Measurements from ENCODE around the gene PLA2G4E.

Gene PLA2G4E

GRCh38 chr15:42045211-42045615, 24.4 kb upstream of the PLA2G4E start:
- no peaks in the 10 kb centered on the region for H3K36me3 ChIP-seq (ENCODE audit: insufficient read depth, low read length)
- peaks cover 6% of the 10 kb centered on the region for H3K4me1 ChIP-seq (ENCODE audit: insufficient read depth, low read length)
- no peaks in the 10 kb centered on the region for H3K27me3 ChIP-seq (ENCODE audit: insufficient read depth, low read length)
- no peak overlapping the region for H3K4me3 ChIP-seq (ENCODE audit: low read length)
- H2AFZ ChIP-seq (ENCODE audit: low read depth, low read length) = no peak overlapping the region
- no peaks in the 10 kb centered on the region for H3K9me3 ChIP-seq (ENCODE audit: low read length)

GRCh38 chr15:42042602-42043400, 22.0 kb upstream of the PLA2G4E start:
- H3K9me3 ChIP-seq (ENCODE audit: low read length) = no peaks in the 10 kb centered on the region
- no peak overlapping the region for H2AFZ ChIP-seq (ENCODE audit: low read depth, low read length)
- no peaks in the 10 kb centered on the region for H3K27me3 ChIP-seq (ENCODE audit: insufficient read depth, low read length)
- H3K4me1 ChIP-seq (ENCODE audit: insufficient read depth, low read length) = peaks cover 6% of the 10 kb centered on the region
- no peak overlapping the region for H3K4me3 ChIP-seq (ENCODE audit: low read length)
- H3K36me3 ChIP-seq (ENCODE audit: insufficient read depth, low read length) = no peaks in the 10 kb centered on the region

GRCh38 chr15:42038401-42038800, 17.6 kb upstream of the PLA2G4E start:
- no peaks in the 10 kb centered on the region for H3K27me3 ChIP-seq (ENCODE audit: insufficient read depth, low read length)
- H3K9me3 ChIP-seq (ENCODE audit: low read length) = no peaks in the 10 kb centered on the region
- no peak overlapping the region for H3K4me3 ChIP-seq (ENCODE audit: low read length)
- no peak overlapping the region for H2AFZ ChIP-seq (ENCODE audit: low read depth, low read length)
- peaks cover 6% of the 10 kb centered on the region for H3K4me1 ChIP-seq (ENCODE audit: insufficient read depth, low read length)
- H3K36me3 ChIP-seq (ENCODE audit: insufficient read depth, low read length) = no peaks in the 10 kb centered on the region

- Histone ChIP-seq H3K27me3 (ENCODE audit: insufficient read depth, low read length) (no peaks in the 10 kb centered on the region), H2AFZ (ENCODE audit: low read depth, low read length) (no peak overlapping the region), H3K36me3 (ENCODE audit: insufficient read depth, low read length) (no peaks in the 10 kb centered on the region), H3K4me1 (ENCODE audit: insufficient read depth, low read length) (peaks cover 6% of the 10 kb centered on the region), H3K4me3 (ENCODE audit: low read length) (no peak overlapping the region), H3K9me3 (ENCODE audit: low read length) (no peaks in the 10 kb centered on the region)
Measured at GRCh38 chr15:42037656-42038055, 16.8 kb upstream of the PLA2G4E start.

GRCh38 chr15:42036966-42037365, 16.1 kb upstream of the PLA2G4E start:
- Histone ChIP-seq H3K27me3 (ENCODE audit: insufficient read depth, low read length) (no peaks in the 10 kb centered on the region), H3K9me3 (ENCODE audit: low read length) (no peaks in the 10 kb centered on the region), H3K36me3 (ENCODE audit: insufficient read depth, low read length) (no peaks in the 10 kb centered on the region), H3K4me1 (ENCODE audit: insufficient read depth, low read length) (peaks cover 6% of the 10 kb centered on the region), H3K4me3 (ENCODE audit: low read length) (no peak overlapping the region), H2AFZ (ENCODE audit: low read depth, low read length) (no peak overlapping the region)

- Histone ChIP-seq H3K4me3 (ENCODE audit: low read length) (no peak overlapping the region), H3K4me1 (ENCODE audit: insufficient read depth, low read length) (peaks cover under 1% of the 10 kb centered on the region), H3K36me3 (ENCODE audit: insufficient read depth, low read length) (no peaks in the 10 kb centered on the region), H3K27me3 (ENCODE audit: insufficient read depth, low read length) (peaks cover 3% of the 10 kb centered on the region), H3K9me3 (ENCODE audit: low read length) (no peaks in the 10 kb centered on the region), H2AFZ (ENCODE audit: low read depth, low read length) (no peak overlapping the region)
Measured at GRCh38 chr15:42036112-42036905, 15.5 kb upstream of the PLA2G4E start.

GRCh38 chr15:42035435-42035761, 14.6 kb upstream of the PLA2G4E start:
- Histone ChIP-seq H3K27me3 (ENCODE audit: insufficient read depth, low read length) (peaks cover 3% of the 10 kb centered on the region), H2AFZ (ENCODE audit: low read depth, low read length) (no peak overlapping the region), H3K4me1 (ENCODE audit: insufficient read depth, low read length) (no peaks in the 10 kb centered on the region), H3K36me3 (ENCODE audit: insufficient read depth, low read length) (no peaks in the 10 kb centered on the region), H3K4me3 (ENCODE audit: low read length) (no peak overlapping the region), H3K9me3 (ENCODE audit: low read length) (no peaks in the 10 kb centered on the region)

- H3K4me3 ChIP-seq (ENCODE audit: low read length) = no peak overlapping the region
- H3K27me3 ChIP-seq (ENCODE audit: insufficient read depth, low read length) = peaks cover 3% of the 10 kb centered on the region
- no peak overlapping the region for H2AFZ ChIP-seq (ENCODE audit: low read depth, low read length)
- H3K4me1 ChIP-seq (ENCODE audit: insufficient read depth, low read length) = no peaks in the 10 kb centered on the region
- no peaks in the 10 kb centered on the region for H3K9me3 ChIP-seq (ENCODE audit: low read length)
- H3K36me3 ChIP-seq (ENCODE audit: insufficient read depth, low read length) = no peaks in the 10 kb centered on the region
Measured at GRCh38 chr15:42034628-42035434, 14.0 kb upstream of the PLA2G4E start.

GRCh38 chr15:42033214-42033873, 12.5 kb upstream of the PLA2G4E start:
- Histone ChIP-seq H3K36me3 (ENCODE audit: insufficient read depth, low read length) (no peaks in the 10 kb centered on the region), H2AFZ (ENCODE audit: low read depth, low read length) (no peak overlapping the region), H3K9me3 (ENCODE audit: low read length) (no peaks in the 10 kb centered on the region), H3K27me3 (ENCODE audit: insufficient read depth, low read length) (peaks cover 3% of the 10 kb centered on the region), H3K4me3 (ENCODE audit: low read length) (no peak overlapping the region), H3K4me1 (ENCODE audit: insufficient read depth, low read length) (no peaks in the 10 kb centered on the region)

GRCh38 chr15:42032376-42033213, 11.8 kb upstream of the PLA2G4E start:
- Histone ChIP-seq H3K27me3 (ENCODE audit: insufficient read depth, low read length) (peaks cover 3% of the 10 kb centered on the region), H3K4me3 (ENCODE audit: low read length) (no peak overlapping the region), H3K4me1 (ENCODE audit: insufficient read depth, low read length) (no peaks in the 10 kb centered on the region), H2AFZ (ENCODE audit: low read depth, low read length) (no peak overlapping the region), H3K9me3 (ENCODE audit: low read length) (no peaks in the 10 kb centered on the region), H3K36me3 (ENCODE audit: insufficient read depth, low read length) (no peaks in the 10 kb centered on the region)

GRCh38 chr15:42031198-42031915, 10.5 kb upstream of the PLA2G4E start:
- Histone ChIP-seq H2AFZ (ENCODE audit: low read depth, low read length) (no peak overlapping the region), H3K36me3 (ENCODE audit: insufficient read depth, low read length) (no peaks in the 10 kb centered on the region), H3K4me3 (ENCODE audit: low read length) (no peak overlapping the region), H3K27me3 (ENCODE audit: insufficient read depth, low read length) (peaks cover 3% of the 10 kb centered on the region), H3K9me3 (ENCODE audit: low read length) (no peaks in the 10 kb centered on the region), H3K4me1 (ENCODE audit: insufficient read depth, low read length) (no peaks in the 10 kb centered on the region)
